ENCODE data around the gene RASAL2.
"Not testable (repeated sequence)": the region's sequence is repeated elsewhere in the genome, so short reads cannot be mapped to it uniquely, and the experiment has no call there.

RASAL2 gene

GRCh38 chr1:178151831-178152230 lies 57.9 kb downstream of the RASAL2 start:
- in situ Hi-C loops (cut with MboI; ENCODE audit: low sequenced_read_pairs), result no loop called here

DNA sequence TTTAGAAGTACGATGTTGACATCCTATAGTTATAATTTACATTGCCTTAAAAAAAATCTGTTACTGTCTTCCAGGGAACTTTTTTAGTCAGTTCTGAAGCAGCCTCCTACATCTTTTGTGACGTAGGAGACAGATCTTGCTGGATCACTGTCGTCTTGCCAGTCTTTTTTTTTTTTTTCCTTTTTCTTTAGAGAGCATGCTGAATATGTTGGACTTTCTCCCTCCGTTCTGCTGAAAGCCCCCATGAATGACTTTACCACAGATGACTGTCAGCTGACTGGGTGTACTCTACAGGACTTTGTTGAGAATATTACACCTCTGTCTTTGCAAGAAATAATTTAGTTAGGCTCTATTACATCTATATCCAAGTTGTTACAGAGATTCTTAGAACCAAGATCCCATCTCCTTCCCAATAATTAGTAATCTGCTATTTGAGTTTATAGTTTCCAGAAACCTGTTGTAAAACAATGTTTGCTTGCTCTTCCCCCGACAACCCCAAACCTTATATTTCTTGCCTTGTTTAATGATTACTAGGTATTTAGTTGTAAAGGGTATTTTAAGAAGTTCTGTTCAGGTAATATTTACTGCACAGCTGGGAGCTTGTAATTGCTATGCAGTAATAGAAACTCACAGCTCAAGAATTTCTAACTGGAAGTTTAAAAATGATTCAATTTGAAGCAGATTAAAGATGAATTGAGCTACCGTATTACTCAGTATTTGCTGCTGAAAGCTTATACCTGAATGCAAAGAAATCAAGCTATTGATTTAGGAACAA lies 61.8 kb downstream of the RASAL2 start:
- in situ Hi-C loops (cut with MboI; ENCODE audit: low sequenced_read_pairs), result no loop called here

GRCh38 chr1:178160736-178161475 lies 67.0 kb downstream of the RASAL2 start:
- in situ Hi-C loops (cut with MboI; ENCODE audit: low sequenced_read_pairs), result no loop called here

DNA sequence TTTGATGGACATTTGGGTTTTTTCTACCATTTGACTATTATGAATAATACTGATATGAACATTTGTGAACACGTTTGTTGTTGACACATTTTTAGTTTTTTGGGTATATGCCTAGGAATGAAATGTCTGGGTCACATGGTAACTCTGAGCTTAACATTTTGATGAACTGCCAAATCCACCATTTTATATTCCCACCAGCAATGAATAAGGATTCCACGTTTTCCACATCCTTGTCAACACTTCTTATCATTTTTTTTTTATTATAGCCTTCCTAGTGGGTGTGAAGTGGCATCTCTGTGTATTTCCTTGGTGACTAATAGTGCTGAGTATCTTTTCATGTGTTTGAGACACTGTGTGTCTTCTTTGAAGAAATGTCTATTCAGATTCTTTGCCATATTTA lies 67.6 kb downstream of the RASAL2 start:
- in situ Hi-C loops (cut with MboI; ENCODE audit: low sequenced_read_pairs), result no loop called here

DNA sequence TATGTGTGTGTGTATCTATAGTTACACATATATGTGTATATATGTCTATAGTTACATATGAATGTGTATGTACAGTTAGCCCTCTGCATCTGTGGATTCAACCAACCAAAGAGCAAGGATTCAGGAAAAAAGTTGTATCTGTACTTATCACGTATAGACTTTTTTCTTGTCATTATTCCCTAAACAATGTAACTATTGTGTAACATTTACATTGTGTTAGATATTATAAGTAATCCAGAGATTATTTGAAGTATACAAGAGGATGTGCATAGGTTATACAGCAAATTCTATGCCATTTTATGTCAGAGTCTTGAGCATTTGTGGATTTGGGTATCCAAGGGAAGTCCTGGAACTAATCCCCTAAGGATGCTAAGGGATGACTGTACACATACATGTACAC lies 71.3 kb downstream of the RASAL2 start:
- in situ Hi-C loops (cut with MboI; ENCODE audit: low sequenced_read_pairs), result no loop called here

DNA sequence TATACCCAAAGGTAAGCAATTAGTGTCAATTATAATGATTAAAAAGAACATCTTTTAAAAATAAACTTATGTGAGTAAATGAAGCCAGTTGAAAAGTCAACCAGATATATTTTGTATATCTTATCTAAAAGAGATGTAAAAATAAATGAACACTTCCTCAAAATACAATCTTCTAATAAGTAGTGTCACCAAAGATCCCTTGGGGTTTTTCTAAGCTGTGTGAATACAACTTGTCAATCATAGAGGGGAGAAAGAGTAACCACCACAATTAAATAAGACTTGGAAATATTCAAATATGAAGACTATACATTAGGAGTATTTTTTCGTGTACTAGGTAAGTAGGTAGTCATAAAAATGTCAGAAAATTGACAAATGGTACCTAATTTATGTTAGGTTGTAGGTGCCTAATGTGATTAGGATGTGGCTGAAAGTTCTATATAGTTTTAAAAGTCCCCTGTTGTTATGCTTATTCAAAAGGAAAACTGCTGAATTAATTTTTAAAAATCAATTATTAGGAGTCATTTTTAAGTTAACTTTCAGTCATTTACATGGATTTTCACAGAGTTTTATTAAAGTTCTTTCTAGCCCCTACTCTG lies 72.6 kb downstream of the RASAL2 start:
- in situ Hi-C loops (cut with MboI; ENCODE audit: low sequenced_read_pairs), result no loop called here

- in situ Hi-C loops (cut with MboI; ENCODE audit: low sequenced_read_pairs), result no loop called here
Observed at GRCh38 chr1:178168536-178168935, 74.6 kb downstream of the RASAL2 start.

GRCh38 chr1:178169649-178170048 lies 75.7 kb downstream of the RASAL2 start:
- in situ Hi-C loops (cut with MboI; ENCODE audit: low sequenced_read_pairs), result no loop called here

GRCh38 chr1:178172939-178173338 lies 79.0 kb downstream of the RASAL2 start:
- in situ Hi-C loops (cut with MboI; ENCODE audit: low sequenced_read_pairs), result no loop called here

DNA sequence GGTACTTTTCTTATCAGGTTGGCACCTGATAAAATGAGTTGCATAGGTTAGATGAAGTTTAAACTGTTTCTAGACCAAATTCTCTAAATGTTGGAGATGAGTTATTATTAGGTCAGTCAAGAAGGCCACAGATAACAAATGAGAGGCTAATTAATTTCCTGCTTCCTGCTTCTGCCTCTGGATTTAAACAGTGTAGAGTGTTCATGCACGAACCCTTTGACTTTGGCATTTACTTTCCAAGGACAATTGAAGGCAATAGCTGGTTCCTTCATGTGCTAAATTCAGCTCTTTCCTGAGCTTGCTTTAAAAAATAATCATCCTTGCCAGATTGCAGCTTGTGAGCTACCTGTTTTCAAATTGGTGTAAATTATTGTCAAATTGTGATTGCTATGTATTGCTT lies 80.6 kb downstream of the RASAL2 start:
- in situ Hi-C loops (cut with MboI; ENCODE audit: low sequenced_read_pairs), result no loop called here

GRCh38 chr1:178180405-178180804 lies 86.5 kb downstream of the RASAL2 start:
- in situ Hi-C loops (cut with MboI; ENCODE audit: low sequenced_read_pairs), result no loop called here

DNA sequence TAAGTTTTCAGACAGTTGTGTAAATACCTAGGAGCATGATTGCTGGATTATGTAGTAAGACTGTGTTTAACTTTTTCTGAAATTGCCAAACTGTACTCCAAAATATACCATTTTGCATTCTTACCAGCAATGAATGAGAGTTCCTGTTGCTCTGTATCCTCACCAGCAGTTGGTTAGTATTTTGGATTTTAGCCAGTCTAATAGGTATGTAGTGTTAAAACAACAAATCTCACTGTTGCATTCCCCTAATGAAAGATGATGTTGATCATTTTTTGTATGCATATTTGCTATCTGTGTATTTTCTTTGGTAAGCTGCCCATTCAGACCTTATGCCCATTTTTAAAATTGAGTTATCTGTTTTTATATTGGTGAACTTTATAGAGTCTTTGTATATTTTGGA lies 89.9 kb downstream of the RASAL2 start:
- in situ Hi-C loops (cut with MboI; ENCODE audit: low sequenced_read_pairs), result no loop called here

- in situ Hi-C loops (cut with MboI; ENCODE audit: low sequenced_read_pairs), result no loop called here
Observed at GRCh38 chr1:178188306-178188705, 94.4 kb downstream of the RASAL2 start.

DNA sequence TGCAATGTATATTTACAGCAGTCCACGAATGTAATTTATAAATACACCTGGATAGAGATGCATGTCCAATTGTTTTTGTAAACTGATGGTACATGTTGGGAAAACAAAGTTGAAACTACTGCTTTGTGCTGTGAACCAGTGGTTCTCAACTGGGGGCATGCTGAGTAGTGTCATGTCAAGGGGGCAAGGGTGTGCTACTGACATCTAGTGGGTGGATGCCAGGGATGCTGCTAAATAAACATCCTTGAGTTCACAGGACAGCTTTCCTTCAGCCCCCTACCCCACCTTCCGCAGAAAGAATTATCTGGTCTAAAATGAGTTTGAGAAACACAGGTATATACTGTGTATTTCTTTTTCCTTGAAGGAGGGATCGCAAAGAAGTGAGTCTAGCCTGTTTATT lies 95.9 kb downstream of the RASAL2 start:
- in situ Hi-C loops (cut with MboI; ENCODE audit: low sequenced_read_pairs), result no loop called here

GRCh38 chr1:178190881-178191280 lies 97.0 kb downstream of the RASAL2 start:
- in situ Hi-C loops (cut with MboI; ENCODE audit: low sequenced_read_pairs), result no loop called here

- in situ Hi-C loops (cut with MboI; ENCODE audit: low sequenced_read_pairs), result no loop called here
Observed at GRCh38 chr1:178192686-178193085, 98.8 kb downstream of the RASAL2 start.

- in situ Hi-C loops (cut with MboI; ENCODE audit: low sequenced_read_pairs), result no loop called here
Observed at GRCh38 chr1:178196631-178197030, 102.7 kb downstream of the RASAL2 start.

GRCh38 chr1:178202095-178202494 lies 108.2 kb downstream of the RASAL2 start:
- in situ Hi-C loops (cut with MboI; ENCODE audit: low sequenced_read_pairs), result not testable (repeated sequence)

DNA sequence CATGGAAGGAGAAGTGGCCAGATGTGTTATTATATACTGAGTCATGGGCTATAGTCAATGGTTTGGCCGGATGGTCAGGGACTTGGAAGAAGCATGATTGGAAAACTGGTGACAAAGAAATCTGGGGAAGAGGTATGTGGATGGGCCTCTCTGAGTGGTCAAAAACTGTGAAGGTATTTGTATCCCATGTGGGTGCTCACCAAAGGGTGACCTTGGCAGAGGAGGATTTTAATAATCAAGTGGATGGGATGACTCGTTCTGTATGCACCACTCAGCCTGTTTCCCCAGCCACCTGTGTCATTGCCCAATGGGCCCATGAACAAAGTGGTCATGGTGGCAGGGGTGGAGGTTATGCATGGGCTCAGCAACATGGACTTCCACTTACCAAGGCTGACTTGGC lies 108.6 kb downstream of the RASAL2 start:
- in situ Hi-C loops (cut with MboI; ENCODE audit: low sequenced_read_pairs), result not testable (repeated sequence)

- in situ Hi-C loops (cut with MboI; ENCODE audit: low sequenced_read_pairs), result not testable (repeated sequence)
Observed at GRCh38 chr1:178208269-178208856, 114.5 kb downstream of the RASAL2 start.

- in situ Hi-C loops (cut with MboI; ENCODE audit: low sequenced_read_pairs), result no loop called here
Observed at GRCh38 chr1:178209935-178210334, 116.0 kb downstream of the RASAL2 start.

DNA sequence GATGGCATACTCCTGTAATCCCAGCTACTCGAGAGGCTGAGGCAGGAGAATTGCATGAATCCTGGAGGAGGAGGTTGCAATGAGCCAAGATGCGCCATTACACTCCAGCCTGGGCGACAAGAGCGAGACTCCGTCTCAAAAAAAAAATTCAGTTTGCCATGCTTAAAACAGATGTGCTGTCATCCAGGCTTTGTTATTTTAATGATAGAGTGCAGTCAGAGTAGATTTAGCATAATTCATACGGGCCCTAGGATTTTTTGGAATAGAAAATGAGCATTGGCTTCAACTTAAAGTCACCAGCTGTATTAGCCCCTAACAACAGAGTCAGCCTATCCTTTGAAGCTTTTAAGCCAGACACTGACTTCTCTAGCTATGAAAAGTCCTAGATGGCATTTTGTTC lies 124.6 kb downstream of the RASAL2 start:
- in situ Hi-C loops (cut with MboI; ENCODE audit: low sequenced_read_pairs), result no loop called here
